Stimulated activated naive CD4-positive, alpha-beta T cell (primary cell): ENCODE measurements around the gene HAL.
A peak's percentile ranks its signal among the peaks of the same experiment; 100 is the strongest.

Experiments
- DNase-seq, 6 experiments: peaks; one replicate each; lab custom pipeline; 2025; lab: John Stamatoyannopoulos, UW

HAL gene

DNA sequence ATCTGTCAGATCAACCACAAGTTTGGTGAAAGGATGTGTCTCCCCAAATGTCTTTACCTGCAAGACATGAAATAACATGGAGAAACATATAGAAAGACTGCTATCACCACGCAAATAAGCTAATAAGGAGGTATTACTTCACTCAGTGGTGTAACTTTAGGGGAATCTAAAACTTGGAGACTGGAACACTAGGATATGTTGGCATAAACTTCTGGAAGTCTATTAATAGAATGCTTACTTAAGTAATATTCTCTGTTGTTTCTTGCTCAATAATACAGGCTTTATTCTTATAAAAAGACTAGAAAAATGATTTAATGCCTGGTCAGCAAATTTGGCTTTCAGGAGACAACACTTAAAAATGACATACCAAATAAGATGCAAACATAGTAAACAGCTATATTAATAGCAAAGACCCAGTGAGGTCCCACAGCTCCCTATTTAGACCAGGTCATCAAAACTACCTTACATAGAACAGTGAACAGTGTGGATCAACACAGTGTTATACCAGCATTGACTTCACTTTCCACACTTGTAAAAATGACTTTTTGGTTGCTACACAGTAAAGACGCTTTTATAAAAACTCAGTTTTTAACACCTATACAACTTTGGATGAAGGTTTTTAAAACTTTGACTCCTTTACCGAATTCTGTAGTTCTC lies 18.9 kb upstream of the HAL start:
- no peak for DNase-seq

- no peak for DNase-seq
These were observed 11.6 kb upstream of the HAL start for GRCh38 chr12:96007729-96008128.

- DNase-seq: no peak
These were observed 10.6 kb upstream of the HAL start for GRCh38 chr12:96006727-96007126.

DNA sequence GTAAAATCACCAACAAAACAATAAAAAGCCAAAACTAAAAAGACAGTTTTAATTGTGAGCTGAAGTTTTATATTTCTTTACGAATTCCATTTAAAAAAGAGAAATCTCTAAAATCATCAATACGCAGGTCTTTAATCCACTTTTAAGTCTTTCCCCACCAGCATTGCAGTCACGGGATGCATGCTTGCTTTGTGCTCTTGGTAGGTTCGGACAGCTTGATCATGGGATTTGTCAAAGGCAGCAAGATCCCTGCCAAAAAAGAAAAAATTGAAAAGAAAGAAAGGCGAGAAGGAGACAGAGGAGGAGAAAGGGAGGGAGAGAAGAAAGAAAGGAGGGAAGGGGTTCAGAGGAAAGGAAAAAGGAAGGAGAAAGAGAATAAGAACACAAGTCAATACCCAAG lies 4.7 kb upstream of the HAL start:
- no peak for DNase-seq

GRCh38 chr12:95999484-95999883 lies 3.3 kb upstream of the HAL start:
- no peak for DNase-seq

DNA sequence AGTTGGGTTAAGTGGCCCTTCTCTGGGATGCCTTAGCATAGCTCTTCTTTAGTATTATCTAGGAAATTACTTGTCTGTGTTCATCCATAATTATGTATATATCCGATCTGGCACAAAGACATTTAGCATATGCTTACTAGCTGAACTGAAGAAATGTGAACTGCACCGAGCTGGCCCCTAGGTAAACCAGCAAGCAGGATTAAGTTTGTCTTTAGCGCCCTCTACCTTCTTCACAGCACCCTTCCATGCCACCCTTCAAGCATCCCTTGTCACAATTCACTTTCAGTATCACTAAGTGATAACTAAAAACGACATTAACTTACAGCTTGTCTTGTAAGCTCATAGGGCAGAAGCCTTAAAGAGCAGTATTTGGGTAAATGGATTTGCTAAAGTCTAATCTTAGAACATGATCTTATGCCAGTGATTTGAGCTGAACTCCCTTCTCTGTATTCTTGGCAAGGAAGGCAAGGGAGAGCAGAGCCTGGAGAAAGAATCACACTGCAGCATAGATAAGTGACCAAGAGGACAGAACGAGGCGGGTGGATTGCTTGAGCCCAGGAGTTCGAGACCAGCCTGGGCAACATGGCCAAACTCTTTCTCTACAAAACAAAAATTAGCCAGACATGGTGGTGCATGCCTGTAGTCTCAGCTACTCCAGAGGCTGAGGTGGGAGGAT lies 2.6 kb upstream of the HAL start:
- peak in 5 of 6 experiments; percentile 5 to 65 (median 39) for DNase-seq

DNA sequence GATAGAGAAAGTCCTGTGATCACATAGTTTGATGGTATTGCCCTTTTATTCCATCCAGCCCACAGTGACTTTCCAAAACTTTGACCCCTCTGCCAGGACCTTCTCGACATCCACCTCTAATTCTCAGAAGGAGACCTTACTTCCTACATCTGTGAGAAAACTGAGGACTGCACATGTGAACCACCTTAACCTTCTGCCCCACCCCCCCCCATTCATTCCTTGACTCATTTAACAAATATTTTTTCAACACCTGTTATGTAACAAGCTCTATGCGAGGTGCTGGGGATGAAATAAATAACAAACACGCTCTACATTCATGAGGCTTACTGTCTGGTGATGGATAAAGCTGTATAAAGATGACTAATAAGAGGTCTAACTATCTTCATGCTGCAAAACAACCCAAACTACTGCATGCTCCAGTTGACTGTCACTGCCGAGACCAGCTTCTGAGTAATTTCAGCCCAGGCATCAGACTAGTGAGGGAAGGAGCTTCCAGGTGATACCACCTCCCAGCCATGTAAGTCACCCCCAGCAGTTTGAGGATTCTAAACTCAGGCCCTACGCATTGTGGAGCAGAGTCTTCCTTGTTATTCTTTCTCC lies 1.9 kb upstream of the HAL start:
- DNase-seq: no peak

- no peak for DNase-seq
These were observed 1.1 kb upstream of the HAL start for GRCh38 chr12:95997276-95997675.

DNA sequence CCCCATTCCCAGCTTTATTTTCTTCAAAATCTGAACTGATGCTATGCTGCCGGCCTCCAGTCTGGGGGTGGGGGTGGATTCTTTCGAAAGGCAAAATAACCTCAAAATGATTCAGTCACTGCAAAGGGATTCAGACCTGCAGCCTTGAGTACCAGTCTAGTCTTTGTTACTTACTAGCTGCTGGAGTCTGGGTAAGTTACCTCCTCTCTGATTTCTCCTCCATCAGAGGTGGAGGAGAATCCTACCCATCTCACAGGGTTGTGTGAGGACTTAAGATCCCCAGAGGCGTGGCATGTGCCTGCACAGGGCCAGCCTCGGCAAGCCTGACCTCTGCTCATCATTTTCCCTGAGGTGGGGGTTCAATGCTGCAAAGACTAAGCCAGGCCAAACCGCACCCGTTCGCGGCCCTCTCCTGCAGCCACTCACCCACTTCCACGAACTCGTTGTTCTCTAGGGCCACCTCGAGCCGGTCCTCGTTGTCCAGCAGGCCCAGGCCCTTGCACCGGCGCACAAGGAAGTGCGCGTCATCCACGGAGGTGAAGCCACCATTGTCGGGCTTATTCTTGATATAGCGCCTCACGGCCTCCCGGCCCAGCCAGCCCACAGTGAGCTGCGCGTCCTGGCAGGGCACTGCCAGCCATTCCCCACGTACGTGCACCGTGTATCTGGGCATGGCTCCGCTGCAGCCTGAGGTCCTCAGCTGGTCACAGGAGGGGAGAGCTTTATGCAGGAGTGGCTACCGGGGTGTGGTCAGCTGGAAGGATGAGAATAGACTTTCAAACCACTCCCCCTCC lies 709 bp downstream of the HAL start:
- DNase-seq: no peak

GRCh38 chr12:95994476-95994875 lies 1.7 kb downstream of the HAL start:
- DNase-seq: no peak

DNA sequence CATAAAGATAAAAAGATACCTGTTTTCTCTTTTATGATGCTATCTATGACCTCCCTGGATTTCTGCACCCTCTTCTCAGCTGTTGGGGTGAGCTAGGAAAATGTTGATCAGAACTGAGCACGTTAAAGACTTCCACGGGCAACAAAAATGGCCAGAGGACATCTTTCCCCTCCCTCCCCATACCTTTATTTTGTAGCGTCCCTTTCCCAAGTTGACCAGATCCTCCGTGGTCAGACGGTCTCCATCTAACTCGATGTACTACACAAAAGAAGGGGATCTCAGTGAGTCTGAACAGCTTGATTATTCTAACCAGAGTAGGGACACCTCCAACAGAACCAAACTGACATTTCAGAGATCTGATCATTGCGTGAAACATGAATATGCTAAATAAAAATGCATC lies 2.2 kb downstream of the HAL start:
- DNase-seq: no peak

GRCh38 chr12:95990136-95990535 lies 6.0 kb downstream of the HAL start:
- DNase-seq: no peak

DNA sequence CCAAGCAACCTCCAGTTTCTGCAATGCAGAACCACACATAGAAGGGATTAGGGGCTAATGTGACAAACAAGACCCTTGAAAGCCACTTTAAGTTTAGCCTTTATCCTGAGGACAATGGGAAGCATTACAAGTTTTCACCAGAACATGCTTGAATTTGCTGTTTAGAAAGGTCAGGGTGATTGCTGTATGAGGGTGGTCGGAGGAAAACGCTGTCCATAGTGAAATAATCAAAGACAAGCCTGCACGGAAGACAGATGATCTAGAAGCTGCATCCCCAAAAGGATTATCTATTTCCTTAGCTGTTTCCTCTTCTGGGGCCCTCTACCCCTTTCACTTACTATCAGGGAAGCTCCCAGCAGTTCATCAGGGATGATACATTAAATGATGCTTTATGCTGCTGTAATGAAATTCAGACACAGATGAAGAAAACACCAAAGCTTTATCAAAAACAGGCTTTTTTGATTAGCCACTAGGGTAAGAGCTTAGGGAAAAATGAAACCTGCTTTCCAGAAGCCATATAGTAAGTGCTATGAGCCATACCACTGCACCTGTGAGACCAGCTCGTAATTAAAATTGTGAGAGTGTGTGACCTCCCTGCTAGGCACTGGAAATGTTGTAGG lies 6.5 kb downstream of the HAL start:
- no peak for DNase-seq

DNA sequence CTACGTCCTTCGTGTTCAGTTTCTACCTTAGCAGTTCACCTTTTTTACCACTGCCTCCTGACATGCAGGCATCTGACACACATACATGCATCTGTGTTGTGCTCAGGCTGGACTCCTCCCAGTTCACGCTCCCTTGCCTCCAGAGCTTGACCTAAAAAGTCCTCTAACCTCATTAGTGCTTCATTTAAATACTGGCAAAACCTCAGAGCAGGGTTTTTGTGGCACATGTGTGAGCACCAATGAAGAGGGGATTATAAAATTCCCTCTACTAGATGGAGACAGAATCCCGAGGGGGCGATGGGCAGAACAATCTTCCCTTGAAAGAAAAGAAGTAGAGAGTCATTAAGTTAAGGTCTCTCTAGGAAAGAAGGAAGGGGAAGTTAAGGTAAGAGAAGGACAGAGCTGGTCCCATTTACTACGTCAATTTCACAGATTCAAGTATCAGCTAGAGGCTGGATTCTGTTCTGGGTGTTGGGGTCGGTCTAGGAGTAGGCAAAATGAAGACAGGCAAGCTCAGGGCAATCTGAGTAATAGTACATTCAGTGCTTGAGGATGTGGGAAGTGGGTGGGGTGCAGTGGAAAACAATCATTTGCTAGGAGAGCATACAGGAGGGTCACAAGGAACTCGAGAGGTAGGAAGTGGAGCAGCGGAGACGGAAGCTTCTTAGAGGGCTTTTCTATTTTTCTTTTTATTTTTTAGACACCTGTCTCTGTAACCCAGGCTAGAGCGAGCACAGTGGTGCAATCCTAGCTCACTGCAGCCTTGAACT lies 7.5 kb downstream of the HAL start:
- DNase-seq: no peak

DNA sequence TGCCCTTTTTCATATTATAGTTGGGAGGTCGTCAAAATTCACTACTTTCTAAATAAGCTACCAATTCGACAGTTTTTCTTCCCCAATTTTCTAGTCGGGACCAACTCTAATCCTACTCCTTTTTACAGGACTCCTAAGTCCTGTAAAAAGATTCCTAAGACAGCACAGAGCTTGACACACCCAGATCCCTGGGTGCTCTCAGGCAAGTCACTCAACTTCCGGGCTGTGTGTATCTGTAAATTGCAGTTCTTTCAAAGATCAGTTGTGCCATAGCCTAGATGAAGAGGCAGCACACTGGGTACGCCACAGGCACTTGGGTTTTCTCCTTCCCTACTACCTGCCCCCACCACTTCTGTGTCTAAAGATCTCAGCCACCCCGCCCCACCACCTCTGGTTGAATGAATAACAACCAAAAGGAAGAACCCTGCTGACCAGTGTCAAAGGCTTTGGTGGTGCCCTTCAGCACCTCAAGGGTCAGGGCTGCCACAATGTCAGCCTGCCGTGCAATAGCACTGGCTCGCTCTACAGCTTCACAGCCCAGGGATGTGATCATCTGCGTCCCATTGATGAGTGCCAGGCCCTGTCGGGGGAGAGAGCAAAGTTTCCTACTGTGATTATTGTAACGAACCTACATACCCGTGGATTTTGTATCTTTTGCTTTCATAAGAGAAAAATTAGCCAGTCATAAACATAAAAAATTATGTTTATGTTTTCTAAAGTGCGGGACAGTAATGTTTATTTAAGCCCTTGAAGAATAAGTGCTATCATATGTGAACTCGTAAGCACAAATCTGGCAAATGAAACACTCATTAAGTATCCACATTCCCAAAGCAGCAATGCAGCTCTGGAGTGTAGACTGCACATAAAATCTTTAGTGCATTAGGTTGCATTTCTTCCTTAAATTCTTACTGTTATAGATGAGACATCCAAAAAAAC lies 9.2 kb downstream of the HAL start:
- DNase-seq: no peak

GRCh38 chr12:95984682-95985081 lies 11.5 kb downstream of the HAL start:
- no peak for DNase-seq

- no peak for DNase-seq
These were observed 13.5 kb downstream of the HAL start for GRCh38 chr12:95982602-95983001.

DNA sequence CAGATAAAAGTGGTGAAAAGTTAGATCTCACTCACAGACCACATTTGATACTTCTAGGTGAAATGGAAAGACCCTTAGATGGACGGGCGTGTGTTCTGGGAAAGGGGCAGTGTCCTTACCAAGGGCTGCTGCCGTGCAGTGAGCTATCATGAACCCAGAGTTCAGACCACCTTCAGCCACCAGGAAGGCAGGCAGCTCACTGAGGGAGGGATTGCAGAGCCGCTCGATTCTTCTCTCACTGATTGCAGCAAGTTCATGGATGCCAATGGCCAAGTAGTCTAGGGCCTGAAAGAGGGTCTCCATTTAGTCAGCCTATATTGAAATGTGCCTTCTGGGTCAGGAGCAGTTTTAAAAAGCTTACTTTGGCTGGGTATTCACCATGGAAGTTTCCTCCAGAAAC lies 15.7 kb downstream of the HAL start:
- DNase-seq: no peak

GRCh38 chr12:95978774-95979173 lies 17.4 kb downstream of the HAL start:
- no peak for DNase-seq

DNA sequence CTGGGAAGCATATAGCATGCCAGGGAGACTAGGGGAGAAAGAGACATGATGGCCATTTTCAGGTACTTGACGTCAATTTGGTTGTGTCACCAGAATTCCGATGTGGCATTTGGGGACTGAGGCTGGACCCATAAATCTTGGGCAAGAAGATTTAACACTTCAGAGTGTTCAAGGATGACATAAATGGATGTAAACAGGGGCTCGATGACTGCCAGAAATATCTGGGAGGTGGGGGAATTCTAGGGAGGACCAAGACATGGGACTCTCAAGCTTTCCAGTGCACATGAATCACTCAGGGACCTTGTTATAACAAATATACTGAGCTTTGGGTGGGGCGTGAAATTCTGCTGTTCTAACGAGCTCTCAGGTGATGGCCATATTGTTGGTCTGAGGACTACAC lies 17.8 kb downstream of the HAL start:
- no peak for DNase-seq
